ENCODE results near the gene ZFP69. TPM values are rescaled to one million over a fixed set of nuclear protein-coding genes. Genes with fewer than 3 reads are reported as not detected.

Gene ZFP69
- total and polyA plus RNA-seq, 2 donors (not counting 1 experiment from before 2014, with no cell fraction given) = 2.6 to 4.3 TPM

DNA sequence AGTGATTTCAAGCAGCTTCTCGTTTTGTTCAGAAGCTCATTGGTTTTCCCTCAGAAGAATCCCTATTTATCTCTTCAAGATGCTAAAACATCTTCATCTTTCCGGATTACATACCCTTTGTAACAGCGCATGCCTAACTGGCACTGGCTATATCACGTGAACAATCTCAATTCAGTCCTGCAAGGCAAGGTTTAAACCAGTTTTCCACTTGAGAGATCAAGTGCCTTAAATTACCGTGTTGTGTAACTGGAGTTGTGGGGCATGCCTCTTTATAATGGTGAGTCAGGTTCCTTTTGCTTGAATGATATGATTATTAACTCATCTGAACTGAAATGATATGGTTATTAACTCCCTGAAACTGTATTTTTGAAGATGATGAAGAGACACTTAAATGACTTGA, 37.8 kb upstream of the ZFP69 start:
- Histone ChIP-seq H3K79me2 (ENCODE audit: control insufficient read depth, insufficient read depth, low read length) (no peaks in the 10 kb centered on the region), H3K9me3 (ENCODE audit: control insufficient read depth, insufficient read depth, low read depth, low read length) (no peaks in the 10 kb centered on the region)

DNA sequence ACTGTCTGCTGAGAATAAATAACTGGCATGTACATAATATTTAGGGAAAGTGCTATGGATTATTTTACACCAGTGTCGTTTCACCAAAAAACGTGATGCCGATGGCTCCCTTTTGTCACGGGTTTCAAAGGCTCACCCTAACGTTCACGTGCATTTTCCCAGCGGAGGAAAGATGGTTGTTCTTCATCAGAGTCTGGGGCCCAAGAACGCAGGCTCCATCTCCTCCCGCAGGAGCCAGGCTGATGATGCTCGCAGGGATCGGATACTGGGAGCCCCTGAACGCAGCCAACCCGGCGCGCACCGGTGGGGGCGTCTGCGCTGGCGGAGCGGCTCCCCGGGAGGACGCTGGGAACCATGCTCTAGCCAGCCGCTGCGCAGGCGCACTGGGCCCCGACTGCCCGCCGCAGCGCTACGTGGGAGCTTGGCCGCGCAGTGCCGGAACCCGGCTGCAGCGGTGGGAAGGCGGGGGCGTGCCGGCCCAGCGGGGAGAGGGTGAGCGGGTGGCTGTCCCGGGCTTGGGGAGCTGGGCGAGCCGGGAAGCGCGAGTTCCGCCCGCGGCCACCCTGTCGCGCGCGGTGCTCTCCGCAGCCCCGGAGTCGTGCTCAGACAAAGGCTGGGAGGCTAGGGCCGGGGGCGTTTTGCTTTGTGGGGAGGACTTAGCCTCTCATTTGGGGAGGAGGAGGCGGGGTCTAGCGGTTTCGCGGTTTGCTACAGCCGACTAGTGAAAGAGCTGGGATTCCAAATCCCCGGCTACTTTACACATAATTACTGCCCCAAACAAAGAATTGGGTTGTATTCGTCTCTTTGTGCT, 27.2 kb upstream of the ZFP69 start, which contains the start of gene ZFP69B:
Gene ZFP69B (plus strand): TSS at position 793 of the 811 bp plus-strand sequence. CDS start 486 bp downstream, outside the sequence.
- Histone ChIP-seq H3K4me3 (replicated peaks in 1 of 4; ENCODE audit: control extremely low read depth in 1 of 4, insufficient read depth in 1 of 4, low read depth in 3 of 4, low read length in 4 of 4) (peak within 1 kb of the TSS; percentile 52 to 90 (median 79)), H3K27me3 (ENCODE audit: control insufficient read depth, insufficient read depth, low read length) (no peaks in the 10 kb centered on the region), H4K20me1 (ENCODE audit: control insufficient read depth, extremely low read depth, insufficient read depth, low read length) (no peaks in the 10 kb centered on the region), H3K9me3 (ENCODE audit: control insufficient read depth, insufficient read depth, low read depth, low read length) (no peaks in the 10 kb centered on the region), H3K36me3 (ENCODE audit: control insufficient read depth, insufficient read depth, low read length) (no peaks in the 10 kb centered on the region), H3K27ac (ENCODE audit: insufficient read depth, low read length) (peak within 1 kb of the TSS; percentile 57), H3K4me1 (ENCODE audit: control insufficient read depth, extremely low read depth, insufficient read depth, low read length) (no peaks in the 10 kb centered on the region), H2AFZ (ENCODE audit: low read length) (peak within 1 kb of the TSS; percentile 97), H3K9ac (ENCODE audit: insufficient read depth, low read length) (peak within 1 kb of the TSS; percentile 71), H3K79me2 (ENCODE audit: control insufficient read depth, insufficient read depth, low read length) (no peaks in the 10 kb centered on the region), H3K4me2 (ENCODE audit: extremely low read depth, insufficient read depth, low read length) (peak within 1 kb of the TSS; percentile 72)
- TF ChIP-seq, protein P1, sequence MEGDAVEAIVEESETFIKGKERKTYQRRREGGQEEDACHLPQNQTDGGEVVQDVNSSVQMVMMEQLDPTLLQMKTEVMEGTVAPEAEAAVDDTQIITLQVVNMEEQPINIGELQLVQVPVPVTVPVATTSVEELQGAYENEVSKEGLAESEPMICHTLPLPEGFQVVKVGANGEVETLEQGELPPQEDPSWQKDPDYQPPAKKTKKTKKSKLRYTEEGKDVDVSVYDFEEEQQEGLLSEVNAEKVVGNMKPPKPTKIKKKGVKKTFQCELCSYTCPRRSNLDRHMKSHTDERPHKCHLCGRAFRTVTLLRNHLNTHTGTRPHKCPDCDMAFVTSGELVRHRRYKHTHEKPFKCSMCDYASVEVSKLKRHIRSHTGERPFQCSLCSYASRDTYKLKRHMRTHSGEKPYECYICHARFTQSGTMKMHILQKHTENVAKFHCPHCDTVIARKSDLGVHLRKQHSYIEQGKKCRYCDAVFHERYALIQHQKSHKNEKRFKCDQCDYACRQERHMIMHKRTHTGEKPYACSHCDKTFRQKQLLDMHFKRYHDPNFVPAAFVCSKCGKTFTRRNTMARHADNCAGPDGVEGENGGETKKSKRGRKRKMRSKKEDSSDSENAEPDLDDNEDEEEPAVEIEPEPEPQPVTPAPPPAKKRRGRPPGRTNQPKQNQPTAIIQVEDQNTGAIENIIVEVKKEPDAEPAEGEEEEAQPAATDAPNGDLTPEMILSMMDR (conservative IDR thresholded peaks at IDR 0.05 in 1 of 2, IDR thresholded peaks at IDR 0.05 in 1 of 2; ENCODE audit: low read depth in 1 of 2, low read length in 2 of 2) = no peak
- TF ChIP-seq EZH2 (IDR thresholded peaks at IDR 0.05; ENCODE audit: low read length, missing control alignments) = no peak
- DNase-seq (ENCODE audit: low read depth in 2 of 2) = peak; percentile 88 to 91

More for the DNA sequence above, 37.8 kb upstream of the ZFP69 start:
- Histone ChIP-seq H2AFZ (ENCODE audit: low read length) (no peak overlapping the region), H3K27me3 (ENCODE audit: control insufficient read depth, insufficient read depth, low read length) (no peaks in the 10 kb centered on the region), H3K27ac (ENCODE audit: insufficient read depth, low read length) (no peak overlapping the region), H3K9ac (ENCODE audit: insufficient read depth, low read length) (no peak overlapping the region), H3K36me3 (ENCODE audit: control insufficient read depth, insufficient read depth, low read length) (no peaks in the 10 kb centered on the region), H3K4me3 (replicated peaks in 1 of 4; ENCODE audit: control extremely low read depth in 1 of 4, insufficient read depth in 1 of 4, low read depth in 3 of 4, low read length in 4 of 4) (no peak overlapping the region), H4K20me1 (ENCODE audit: control insufficient read depth, extremely low read depth, insufficient read depth, low read length) (no peaks in the 10 kb centered on the region), H3K4me1 (ENCODE audit: control insufficient read depth, extremely low read depth, insufficient read depth, low read length) (no peaks in the 10 kb centered on the region), H3K4me2 (ENCODE audit: extremely low read depth, insufficient read depth, low read length) (no peak overlapping the region)
- no peak for DNase-seq (ENCODE audit: low read depth in 2 of 2)
- no peak for TF ChIP-seq EZH2 (IDR thresholded peaks at IDR 0.05; ENCODE audit: low read length, missing control alignments)
- TF ChIP-seq, protein P1 (conservative IDR thresholded peaks at IDR 0.05 in 1 of 2, IDR thresholded peaks at IDR 0.05 in 1 of 2; ENCODE audit: low read depth in 1 of 2, low read length in 2 of 2) = no peak

DNA sequence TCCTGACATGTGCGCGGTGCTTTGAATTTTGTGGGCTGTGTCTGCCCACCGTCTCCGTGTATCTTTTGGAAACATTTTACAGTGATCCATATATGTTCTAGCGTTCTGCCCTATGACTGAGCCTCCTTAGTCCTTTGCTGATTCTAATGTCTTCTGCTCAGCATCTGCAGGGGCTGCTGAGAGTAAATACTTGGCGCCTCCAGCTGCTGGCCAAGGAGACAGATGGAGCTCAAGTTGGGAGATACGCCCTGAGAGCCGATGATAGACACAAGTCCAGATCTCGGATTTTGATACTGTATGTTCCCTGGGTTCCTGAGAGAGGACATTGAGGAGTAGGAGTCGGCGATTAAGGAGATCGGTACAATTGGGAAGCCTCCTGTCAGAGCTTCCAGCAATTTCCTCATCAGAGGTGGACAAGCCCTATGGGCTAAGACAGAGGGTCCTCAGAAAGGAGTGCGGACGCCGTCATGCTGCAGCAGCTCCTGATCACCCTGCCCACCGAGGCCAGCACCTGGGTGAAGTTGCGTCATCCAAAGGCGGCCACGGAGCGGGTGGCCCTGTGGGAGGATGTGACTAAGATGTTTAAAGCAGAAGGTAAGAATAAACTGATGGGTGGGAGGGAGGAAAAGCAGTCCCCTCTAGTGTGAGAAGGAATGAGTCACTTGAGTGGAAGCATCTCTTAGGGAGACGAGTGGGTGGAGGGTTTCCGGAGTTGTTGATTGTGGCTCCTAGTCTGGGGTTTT, 26.4 kb upstream of the ZFP69 start:
- no peaks in the 10 kb centered on the region for H3K79me2 ChIP-seq (ENCODE audit: control insufficient read depth, insufficient read depth, low read length)
- peak overlapping the region; percentile 57 for H3K27ac ChIP-seq (ENCODE audit: insufficient read depth, low read length)
- H3K9me3 ChIP-seq (ENCODE audit: control insufficient read depth, insufficient read depth, low read depth, low read length) = no peaks in the 10 kb centered on the region
- peak overlapping the region; percentile 76 for H2AFZ ChIP-seq (ENCODE audit: low read length)
- TF ChIP-seq EZH2 (IDR thresholded peaks at IDR 0.05; ENCODE audit: low read length, missing control alignments) = no peak
- TF ChIP-seq, protein P1 (conservative IDR thresholded peaks at IDR 0.05 in 1 of 2, IDR thresholded peaks at IDR 0.05 in 1 of 2; ENCODE audit: low read depth in 1 of 2, low read length in 2 of 2) = no peak
- H3K4me3 ChIP-seq (replicated peaks in 1 of 4; ENCODE audit: control extremely low read depth in 1 of 4, insufficient read depth in 1 of 4, low read depth in 3 of 4, low read length in 4 of 4) = peak overlapping the region; percentile 52 to 90 (median 79)
- H3K9ac ChIP-seq (ENCODE audit: insufficient read depth, low read length) = peak overlapping the region; percentile 71
- no peaks in the 10 kb centered on the region for H3K4me1 ChIP-seq (ENCODE audit: control insufficient read depth, extremely low read depth, insufficient read depth, low read length)
- no peaks in the 10 kb centered on the region for H4K20me1 ChIP-seq (ENCODE audit: control insufficient read depth, extremely low read depth, insufficient read depth, low read length)
- H3K27me3 ChIP-seq (ENCODE audit: control insufficient read depth, insufficient read depth, low read length) = no peaks in the 10 kb centered on the region
- H3K4me2 ChIP-seq (ENCODE audit: extremely low read depth, insufficient read depth, low read length) = peak overlapping the region; percentile 72
- peak; percentile 50 to 96 for DNase-seq (ENCODE audit: low read depth in 2 of 2)
- H3K36me3 ChIP-seq (ENCODE audit: control insufficient read depth, insufficient read depth, low read length) = no peaks in the 10 kb centered on the region

Measured in fibroblast of lung (primary cell).